Upper lobe of left lung (tissue), 6 donors: ENCODE results near the gene EIF3B. TPM values are rescaled to one million over a fixed set of nuclear protein-coding genes. Genes with fewer than 3 reads are reported as not detected.
"Not testable (repeated sequence)": the region's sequence is repeated elsewhere in the genome, so short reads cannot be mapped to it uniquely, and the experiment has no call there.

Experiments
- ATAC-seq, 2 donors: fragments of 200-7000 bp; cut with Tn5 transposase; one replicate each; pipeline ENCODE4 v1.9.1; 2022; ENCODE audit warnings: mild to moderate bottlenecking in 2 of 2, moderate library complexity in 2 of 2; ENCODE audit not compliant: low FRiP score in 2 of 2
- DNase-seq, 2 donors: peaks; one replicate each; pipeline ENCODE4 v3.0.0-alpha.2; 2019 to 2020
- H3K27ac ChIP-seq, 4 donors: fragments of 200-600 bp; sonication (generic); one replicate each; pipeline ENCODE4 v1.5.1; 2016 to 2019
- H3K27me3 ChIP-seq, 4 donors: fragments of 200-600 bp; sonication (generic); one replicate each; pipeline ENCODE4 v1.5.1; 2017 to 2019
- H3K36me3 ChIP-seq, 4 donors: fragments of 200-600 bp; sonication (generic); one replicate each; pipeline ENCODE4 v1.5.1; 2016 to 2019
- H3K4me1 ChIP-seq, 4 donors: fragments of 200-600 bp; sonication (generic); one replicate each; pipeline ENCODE4 v1.5.1; 2018 to 2019
- H3K4me3 ChIP-seq, 4 donors: fragments of 200-600 bp; sonication (generic); one replicate each; pipeline ENCODE4 v1.5.1; 2017 to 2019; ENCODE audit warnings: mild to moderate bottlenecking in 2 of 4, moderate library complexity in 1 of 4
- H3K9me3 ChIP-seq, 4 donors: fragments of 200-600 bp; sonication (generic); one replicate each; pipeline ENCODE4 v1.5.1; 2018 to 2019
- CTCF ChIP-seq, 6 experiments: fragments of 450-650 bp in 4 of 6; fragments of 200-600 bp in 2 of 6; sonication (generic) in 2 of 6; IDR thresholded peaks; one replicate each; pipeline ENCODE4 v1.5.1; 2016 to 2019; ENCODE audit warnings: antibody characterized with exemption in 6 of 6
- EP300 ChIP-seq, 4 donors: sonication (generic); formaldehyde crosslinking; IDR thresholded peaks; one replicate each; pipeline ENCODE4 v1.5.1; 2017; ENCODE audit warnings: antibody characterized with exemption in 4 of 4, control low read depth in 2 of 4
- POLR2A ChIP-seq, 4 donors: fragments of 450-650 bp; IDR thresholded peaks; one replicate each; pipeline ENCODE4 v1.5.1; 2016 to 2017; ENCODE audit warnings: antibody characterized with exemption in 4 of 4, mild to moderate bottlenecking in 2 of 4
- POLR2AphosphoS5 ChIP-seq, 2 donors: sonication (generic); formaldehyde crosslinking; IDR thresholded peaks; one replicate each; pipeline ENCODE4 v1.5.1; 2017; ENCODE audit warnings: antibody characterized with exemption in 2 of 2
- WGBS, 2 donors: methylation state at CpG; one replicate each; pipeline ENCODE4 v1.1.5; 2017 to 2018; 5-methylcytosine and 5-hydroxymethylcytosine counted together
- total RNA-seq, 6 donors: library from RNA; depleted of rRNA in 4 of 6; stranded (reverse); fragments of >200 nt in 4 of 6; gene quantifications; one replicate each; pipeline versions ENCODE4 v1.1.0 to v1.2.1, GENCODE V29; 2016 to 2021
- donor health status: DM: no; HTN: no; CAD: no; lungs with moderate emphysema.
- donor health status: DM: no; HTN: yes; CAD: no; lungs with severe emphysema.

Gene EIF3B
- total RNA-seq, 6 donors from 2014 or later = 110 to 129 (median 117) TPM

- TF ChIP-seq POLR2AphosphoS5 (IDR thresholded peaks at IDR 0.05) = no peak
- peak in 1 of 2 donors; percentile 63 for ATAC-seq
- H3K27ac ChIP-seq = peak overlapping the region in 3 of 4 donors; percentile 34 to 54 (median 48)
- no peaks in the 10 kb centered on the region for H3K27me3 ChIP-seq
- no peaks in the 10 kb centered on the region for H3K4me1 ChIP-seq
- H3K4me3 ChIP-seq = no peak overlapping the region
- H3K36me3 ChIP-seq = no peaks in the 10 kb centered on the region
- no peaks in the 10 kb centered on the region for H3K9me3 ChIP-seq
- 39 to 48% methylated on average over 4 of the region's 4 CpGs for WGBS, 2 donors
- no peak for DNase-seq
These were observed 29.5 kb upstream of the EIF3B start for GRCh38 chr7:2325162-2325561.

- peak in 1 of 2 donors; percentile 79 for ATAC-seq
- WGBS, 2 donors = 82 to 86% methylated on average over 7 of the region's 7 CpGs
These were observed 27.7 kb upstream of the EIF3B start for GRCh38 chr7:2326951-2327350.

GRCh38 chr7:2330493-2330892, 24.1 kb upstream of the EIF3B start:
- 93% methylated on average over 2 of the region's 2 CpGs; no CpG with 5 or more reads in 1 of the 2 donors for WGBS, 2 donors
- no peak overlapping the region for H3K27ac ChIP-seq
- no peak overlapping the region for H3K4me3 ChIP-seq
- no peak for DNase-seq
- H3K36me3 ChIP-seq = no peaks in the 10 kb centered on the region
- no peak for ATAC-seq
- TF ChIP-seq EP300 (IDR thresholded peaks at IDR 0.05) = no peak
- H3K9me3 ChIP-seq = no peaks in the 10 kb centered on the region
- H3K4me1 ChIP-seq = no peaks in the 10 kb centered on the region
- H3K27me3 ChIP-seq = no peaks in the 10 kb centered on the region

More at GRCh38 chr7:2326951-2327350, 27.7 kb upstream of the EIF3B start:
- H3K4me1 ChIP-seq = no peaks in the 10 kb centered on the region
- H3K4me3 ChIP-seq = no peak overlapping the region
- TF ChIP-seq POLR2AphosphoS5 (IDR thresholded peaks at IDR 0.05) (no peak), POLR2A (IDR thresholded peaks at IDR 0.05) (peak in 1 of 4 donors; percentile 31)
- no peaks in the 10 kb centered on the region for H3K9me3 ChIP-seq
- no peak for DNase-seq
- no peaks in the 10 kb centered on the region for H3K36me3 ChIP-seq
- peak overlapping the region in 1 of 4 donors; percentile 26 for H3K27ac ChIP-seq
- no peaks in the 10 kb centered on the region for H3K27me3 ChIP-seq

- no peak for TF ChIP-seq EP300 (IDR thresholded peaks at IDR 0.05)
- no peak for TF ChIP-seq CTCF (IDR thresholded peaks at IDR 0.05)
- TF ChIP-seq POLR2A (IDR thresholded peaks at IDR 0.05) = no peak
- no peak for TF ChIP-seq POLR2AphosphoS5 (IDR thresholded peaks at IDR 0.05)
- no peak for DNase-seq
- no peak for ATAC-seq
- H3K4me1 ChIP-seq = no peaks in the 10 kb centered on the region
- no peaks in the 10 kb centered on the region for H3K9me3 ChIP-seq
- no peaks in the 10 kb centered on the region for H3K27me3 ChIP-seq
- WGBS, 2 donors = 87 to 88% methylated on average over 6 of the region's 6 CpGs
- H3K36me3 ChIP-seq = no peaks in the 10 kb centered on the region
- no peak overlapping the region for H3K4me3 ChIP-seq
- no peak overlapping the region for H3K27ac ChIP-seq
These were observed 22.9 kb upstream of the EIF3B start for GRCh38 chr7:2331707-2332106.

GRCh38 chr7:2332606-2333231, 21.9 kb upstream of the EIF3B start:
- H3K27me3 ChIP-seq, DNase-seq, H3K4me1 ChIP-seq, H3K27ac ChIP-seq, H3K36me3 ChIP-seq, H3K4me3 ChIP-seq, ATAC-seq, H3K9me3 ChIP-seq: not testable (repeated sequence)
- WGBS, 2 donors = 95 to 99% methylated on average over 4 of the region's 4 CpGs

- H3K27me3 ChIP-seq = no peaks in the 10 kb centered on the region
- WGBS, 2 donors = 91 to 93% methylated on average over 20 of the region's 20 CpGs
- no peaks in the 10 kb centered on the region for H3K4me1 ChIP-seq
- no peak overlapping the region for H3K27ac ChIP-seq
- H3K9me3 ChIP-seq = no peaks in the 10 kb centered on the region
- no peak for DNase-seq
- TF ChIP-seq POLR2AphosphoS5 (IDR thresholded peaks at IDR 0.05) = no peak
- TF ChIP-seq CTCF (IDR thresholded peaks at IDR 0.05) = no peak
- no peak for TF ChIP-seq EP300 (IDR thresholded peaks at IDR 0.05)
- TF ChIP-seq POLR2A (IDR thresholded peaks at IDR 0.05) = no peak
- no peak for ATAC-seq
- H3K4me3 ChIP-seq = no peak overlapping the region
- H3K36me3 ChIP-seq = no peaks in the 10 kb centered on the region
These were observed 17.9 kb upstream of the EIF3B start for GRCh38 chr7:2336626-2337299.

GRCh38 chr7:2347351-2348063, 7.1 kb upstream of the EIF3B start:
- WGBS, 2 donors = 81 to 92% methylated on average over 12 to 15 of the region's 15 CpGs
- H3K4me1 ChIP-seq, H3K9me3 ChIP-seq, DNase-seq, H3K27me3 ChIP-seq, H3K4me3 ChIP-seq, H3K36me3 ChIP-seq: not testable (repeated sequence)
- peak in 1 of 2 donors; percentile 29 for ATAC-seq
- peak overlapping the region in 2 of 4 donors; percentile 23 to 56 for H3K27ac ChIP-seq
